Measurements from ENCODE around the gene PRODH2.

DNA sequence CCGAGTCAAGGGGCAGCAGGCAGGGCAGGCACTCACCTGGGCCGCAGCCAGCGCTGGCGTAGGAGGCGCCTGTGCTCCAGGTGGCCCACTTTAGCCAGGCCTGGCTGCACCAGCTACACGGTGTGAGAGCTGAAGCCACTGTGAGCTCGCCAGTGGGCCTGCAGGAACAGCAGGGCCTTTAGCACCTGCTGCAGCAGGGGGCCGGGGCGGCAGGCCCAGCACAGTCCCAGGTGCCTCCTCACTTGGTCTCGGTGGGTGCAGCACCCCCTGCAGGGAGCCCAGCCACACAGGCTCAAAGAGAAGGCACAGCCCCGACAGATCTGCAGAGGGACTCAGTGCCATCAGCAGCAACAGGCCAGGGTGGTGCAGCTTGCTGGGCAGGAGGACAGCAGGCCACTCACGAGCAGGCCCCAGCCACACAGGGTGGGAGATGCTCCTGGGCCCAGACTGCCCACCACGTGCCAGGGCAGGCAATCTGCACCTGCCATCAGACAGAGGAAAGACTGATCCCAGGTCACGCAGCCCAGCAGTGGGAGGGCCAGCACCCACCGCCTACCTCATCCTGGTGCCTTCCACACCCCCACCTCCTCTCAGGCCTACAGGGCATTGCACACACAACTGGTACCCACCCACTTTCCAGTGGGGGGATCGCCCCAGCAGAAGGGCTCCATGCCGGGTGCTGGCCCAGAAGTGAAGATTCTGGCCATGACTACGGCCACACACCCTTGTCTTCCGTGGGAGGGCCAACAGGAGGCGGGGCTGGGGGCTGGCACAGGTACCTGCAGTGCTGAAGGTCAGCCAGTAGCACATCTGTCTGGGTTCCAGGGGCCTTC, 21.4 kb downstream of the PRODH2 start:
- TF ChIP-seq, protein P1, sequence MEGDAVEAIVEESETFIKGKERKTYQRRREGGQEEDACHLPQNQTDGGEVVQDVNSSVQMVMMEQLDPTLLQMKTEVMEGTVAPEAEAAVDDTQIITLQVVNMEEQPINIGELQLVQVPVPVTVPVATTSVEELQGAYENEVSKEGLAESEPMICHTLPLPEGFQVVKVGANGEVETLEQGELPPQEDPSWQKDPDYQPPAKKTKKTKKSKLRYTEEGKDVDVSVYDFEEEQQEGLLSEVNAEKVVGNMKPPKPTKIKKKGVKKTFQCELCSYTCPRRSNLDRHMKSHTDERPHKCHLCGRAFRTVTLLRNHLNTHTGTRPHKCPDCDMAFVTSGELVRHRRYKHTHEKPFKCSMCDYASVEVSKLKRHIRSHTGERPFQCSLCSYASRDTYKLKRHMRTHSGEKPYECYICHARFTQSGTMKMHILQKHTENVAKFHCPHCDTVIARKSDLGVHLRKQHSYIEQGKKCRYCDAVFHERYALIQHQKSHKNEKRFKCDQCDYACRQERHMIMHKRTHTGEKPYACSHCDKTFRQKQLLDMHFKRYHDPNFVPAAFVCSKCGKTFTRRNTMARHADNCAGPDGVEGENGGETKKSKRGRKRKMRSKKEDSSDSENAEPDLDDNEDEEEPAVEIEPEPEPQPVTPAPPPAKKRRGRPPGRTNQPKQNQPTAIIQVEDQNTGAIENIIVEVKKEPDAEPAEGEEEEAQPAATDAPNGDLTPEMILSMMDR (IDR thresholded peaks at IDR 0.05), result no peak
- TF ChIP-seq POLR2A (IDR thresholded peaks at IDR 0.05), result no peak
